ENCODE results near the gene HIBCH. TPM values are rescaled to one million over a fixed set of nuclear protein-coding genes. Genes with fewer than 3 reads are reported as not detected.
"Not testable (repeated sequence)": the region's sequence is repeated elsewhere in the genome, so short reads cannot be mapped to it uniquely, and the experiment has no call there.

HIBCH gene
- total RNA-seq, 1 experiment from 2014 or later = 21.7 TPM

DNA sequence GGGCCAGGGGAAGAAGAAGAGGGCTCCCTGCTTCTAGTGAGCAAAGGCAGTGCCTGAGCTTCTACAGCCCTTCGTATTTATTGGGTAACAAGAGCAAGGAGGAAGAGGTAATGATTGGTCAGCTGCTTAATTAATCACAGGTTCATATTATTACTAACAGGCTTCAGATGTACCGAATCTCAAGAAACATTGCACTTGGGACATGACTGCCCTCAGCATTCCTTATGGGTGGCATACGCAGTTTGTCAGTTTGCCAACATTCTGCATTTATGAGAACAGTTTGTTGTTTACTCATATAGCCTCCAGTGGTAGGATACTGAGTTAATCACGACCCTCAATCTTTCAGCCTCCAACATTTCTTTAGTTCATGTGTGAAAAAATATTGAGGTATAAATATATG, 84.5 kb downstream of the HIBCH start:
- H3K36me3 ChIP-seq (ENCODE audit: control insufficient read depth, insufficient read depth, low read length) = no peaks in the 10 kb centered on the region
- DNase-seq (ENCODE audit: low read depth, low spot score) (no peak), ATAC-seq (no peak)
- no peak overlapping the region for H3K4me3 ChIP-seq (ENCODE audit: low read depth in 2 of 2, low read length in 2 of 2)
- CTCF ChIA-PET = no interaction called here
- no peaks in the 10 kb centered on the region for H3K27me3 ChIP-seq (ENCODE audit: control insufficient read depth, insufficient read depth, low read length)
- POLR2A ChIA-PET = no interaction called here
- H3K9me3 ChIP-seq (ENCODE audit: control insufficient read depth, insufficient read depth, low read depth, low read length) = no peaks in the 10 kb centered on the region
- intact Hi-C loops (cut with micrococcal nuclease; ENCODE audit: unreplicated experiment) = no loop called here
- H3K27ac ChIP-seq (ENCODE audit: low read length) = no peak overlapping the region
- BruUV-seq (replicated peaks) = no TSS peak
- in situ Hi-C loops (cut with HindIII; ENCODE audit: low pct_unique_long_range_greater_than_20kb, low sequenced_read_pairs) = no loop called here
- no peaks in the 10 kb centered on the region for H3K4me1 ChIP-seq (ENCODE audit: control insufficient read depth, insufficient read depth, low read length)
- TF ChIP-seq, protein P1, sequence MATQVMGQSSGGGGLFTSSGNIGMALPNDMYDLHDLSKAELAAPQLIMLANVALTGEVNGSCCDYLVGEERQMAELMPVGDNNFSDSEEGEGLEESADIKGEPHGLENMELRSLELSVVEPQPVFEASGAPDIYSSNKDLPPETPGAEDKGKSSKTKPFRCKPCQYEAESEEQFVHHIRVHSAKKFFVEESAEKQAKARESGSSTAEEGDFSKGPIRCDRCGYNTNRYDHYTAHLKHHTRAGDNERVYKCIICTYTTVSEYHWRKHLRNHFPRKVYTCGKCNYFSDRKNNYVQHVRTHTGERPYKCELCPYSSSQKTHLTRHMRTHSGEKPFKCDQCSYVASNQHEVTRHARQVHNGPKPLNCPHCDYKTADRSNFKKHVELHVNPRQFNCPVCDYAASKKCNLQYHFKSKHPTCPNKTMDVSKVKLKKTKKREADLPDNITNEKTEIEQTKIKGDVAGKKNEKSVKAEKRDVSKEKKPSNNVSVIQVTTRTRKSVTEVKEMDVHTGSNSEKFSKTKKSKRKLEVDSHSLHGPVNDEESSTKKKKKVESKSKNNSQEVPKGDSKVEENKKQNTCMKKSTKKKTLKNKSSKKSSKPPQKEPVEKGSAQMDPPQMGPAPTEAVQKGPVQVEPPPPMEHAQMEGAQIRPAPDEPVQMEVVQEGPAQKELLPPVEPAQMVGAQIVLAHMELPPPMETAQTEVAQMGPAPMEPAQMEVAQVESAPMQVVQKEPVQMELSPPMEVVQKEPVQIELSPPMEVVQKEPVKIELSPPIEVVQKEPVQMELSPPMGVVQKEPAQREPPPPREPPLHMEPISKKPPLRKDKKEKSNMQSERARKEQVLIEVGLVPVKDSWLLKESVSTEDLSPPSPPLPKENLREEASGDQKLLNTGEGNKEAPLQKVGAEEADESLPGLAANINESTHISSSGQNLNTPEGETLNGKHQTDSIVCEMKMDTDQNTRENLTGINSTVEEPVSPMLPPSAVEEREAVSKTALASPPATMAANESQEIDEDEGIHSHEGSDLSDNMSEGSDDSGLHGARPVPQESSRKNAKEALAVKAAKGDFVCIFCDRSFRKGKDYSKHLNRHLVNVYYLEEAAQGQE (IDR thresholded peaks at IDR 0.05; ENCODE audit: insufficient read depth in 1 of 2, low read depth in 2 of 2, low read length in 1 of 2) = no peak
- TF ChIP-seq POLR2AphosphoS5 (IDR thresholded peaks at IDR 0.05; ENCODE audit: low read depth, low read length) (no peak), SIN3A (IDR thresholded peaks at IDR 0.05; ENCODE audit: borderline replicate concordance, insufficient read depth, low read depth, low read length) (no peak), TCF7L2 (IDR thresholded peaks at IDR 0.05; ENCODE audit: low read depth, low read length) (no peak)
- TF ChIP-seq, protein P2, sequence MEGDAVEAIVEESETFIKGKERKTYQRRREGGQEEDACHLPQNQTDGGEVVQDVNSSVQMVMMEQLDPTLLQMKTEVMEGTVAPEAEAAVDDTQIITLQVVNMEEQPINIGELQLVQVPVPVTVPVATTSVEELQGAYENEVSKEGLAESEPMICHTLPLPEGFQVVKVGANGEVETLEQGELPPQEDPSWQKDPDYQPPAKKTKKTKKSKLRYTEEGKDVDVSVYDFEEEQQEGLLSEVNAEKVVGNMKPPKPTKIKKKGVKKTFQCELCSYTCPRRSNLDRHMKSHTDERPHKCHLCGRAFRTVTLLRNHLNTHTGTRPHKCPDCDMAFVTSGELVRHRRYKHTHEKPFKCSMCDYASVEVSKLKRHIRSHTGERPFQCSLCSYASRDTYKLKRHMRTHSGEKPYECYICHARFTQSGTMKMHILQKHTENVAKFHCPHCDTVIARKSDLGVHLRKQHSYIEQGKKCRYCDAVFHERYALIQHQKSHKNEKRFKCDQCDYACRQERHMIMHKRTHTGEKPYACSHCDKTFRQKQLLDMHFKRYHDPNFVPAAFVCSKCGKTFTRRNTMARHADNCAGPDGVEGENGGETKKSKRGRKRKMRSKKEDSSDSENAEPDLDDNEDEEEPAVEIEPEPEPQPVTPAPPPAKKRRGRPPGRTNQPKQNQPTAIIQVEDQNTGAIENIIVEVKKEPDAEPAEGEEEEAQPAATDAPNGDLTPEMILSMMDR (IDR thresholded peaks at IDR 0.05) = no peak

GRCh38 chr2:190223989-190224388, 95.6 kb downstream of the HIBCH start:
- H3K9me3 ChIP-seq (ENCODE audit: control insufficient read depth, insufficient read depth, low read depth, low read length); in situ Hi-C loops (cut with HindIII; ENCODE audit: low pct_unique_long_range_greater_than_20kb, low sequenced_read_pairs); CTCF ChIA-PET; ATAC-seq; H3K27ac ChIP-seq (ENCODE audit: low read length); DNase-seq (ENCODE audit: low read depth, low spot score); H3K27me3 ChIP-seq (ENCODE audit: control insufficient read depth, insufficient read depth, low read length); H3K4me3 ChIP-seq (ENCODE audit: low read depth in 2 of 2, low read length in 2 of 2); H3K36me3 ChIP-seq (ENCODE audit: control insufficient read depth, insufficient read depth, low read length); POLR2A ChIA-PET; H3K4me1 ChIP-seq (ENCODE audit: control insufficient read depth, insufficient read depth, low read length); BruUV-seq (replicated peaks); intact Hi-C loops (cut with micrococcal nuclease; ENCODE audit: unreplicated experiment): not testable (repeated sequence)

DNA sequence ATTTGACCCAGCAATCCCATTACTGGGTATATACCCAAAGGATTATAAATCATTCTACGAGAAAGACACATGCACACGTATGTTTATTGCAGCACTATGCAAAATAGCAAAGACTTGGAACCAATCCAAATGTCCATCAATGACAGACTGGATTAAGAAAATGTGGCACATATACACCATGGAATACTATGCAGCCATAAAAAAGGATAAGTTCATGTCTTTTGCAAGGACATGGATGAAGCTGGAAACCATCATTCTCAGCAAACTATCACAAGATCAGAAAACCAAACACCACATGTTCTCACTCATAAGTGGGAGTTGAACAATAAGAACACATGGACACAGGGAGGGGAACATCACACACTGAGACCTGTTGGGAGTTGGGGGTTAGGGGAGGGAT, 96.9 kb downstream of the HIBCH start:
- H3K36me3 ChIP-seq (ENCODE audit: control insufficient read depth, insufficient read depth, low read length); POLR2A ChIA-PET; DNase-seq (ENCODE audit: low read depth, low spot score); H3K4me1 ChIP-seq (ENCODE audit: control insufficient read depth, insufficient read depth, low read length); H3K27me3 ChIP-seq (ENCODE audit: control insufficient read depth, insufficient read depth, low read length); H3K27ac ChIP-seq (ENCODE audit: low read length); ATAC-seq; CTCF ChIA-PET; H3K9me3 ChIP-seq (ENCODE audit: control insufficient read depth, insufficient read depth, low read depth, low read length); in situ Hi-C loops (cut with HindIII; ENCODE audit: low pct_unique_long_range_greater_than_20kb, low sequenced_read_pairs); intact Hi-C loops (cut with micrococcal nuclease; ENCODE audit: unreplicated experiment); H3K4me3 ChIP-seq (ENCODE audit: low read depth in 2 of 2, low read length in 2 of 2); BruUV-seq (replicated peaks): not testable (repeated sequence)
